Tibial nerve (tissue), 3 donors: ENCODE data around the gene DENND4C.

Source experiments
- POLR2A ChIP-seq, 2 donors: fragments of 450-650 bp; IDR thresholded peaks; one replicate each; pipeline ENCODE4 v1.6.1; 2017; ENCODE audit warnings: antibody characterized with exemption in 2 of 2, mild to moderate bottlenecking in 2 of 2, moderate library complexity in 2 of 2
- TF ChIP-seq, protein P1 (sequence below), 5 experiments: fragments of 200-600 bp in 3 of 5; fragments of 450-650 bp in 2 of 5; sonication (generic) in 3 of 5; IDR thresholded peaks; one replicate each; pipeline ENCODE4 v1.5.1; 2016 to 2019; ENCODE audit warnings: antibody characterized with exemption in 5 of 5, mild to moderate bottlenecking in 3 of 5, moderate library complexity in 2 of 5

DNA sequence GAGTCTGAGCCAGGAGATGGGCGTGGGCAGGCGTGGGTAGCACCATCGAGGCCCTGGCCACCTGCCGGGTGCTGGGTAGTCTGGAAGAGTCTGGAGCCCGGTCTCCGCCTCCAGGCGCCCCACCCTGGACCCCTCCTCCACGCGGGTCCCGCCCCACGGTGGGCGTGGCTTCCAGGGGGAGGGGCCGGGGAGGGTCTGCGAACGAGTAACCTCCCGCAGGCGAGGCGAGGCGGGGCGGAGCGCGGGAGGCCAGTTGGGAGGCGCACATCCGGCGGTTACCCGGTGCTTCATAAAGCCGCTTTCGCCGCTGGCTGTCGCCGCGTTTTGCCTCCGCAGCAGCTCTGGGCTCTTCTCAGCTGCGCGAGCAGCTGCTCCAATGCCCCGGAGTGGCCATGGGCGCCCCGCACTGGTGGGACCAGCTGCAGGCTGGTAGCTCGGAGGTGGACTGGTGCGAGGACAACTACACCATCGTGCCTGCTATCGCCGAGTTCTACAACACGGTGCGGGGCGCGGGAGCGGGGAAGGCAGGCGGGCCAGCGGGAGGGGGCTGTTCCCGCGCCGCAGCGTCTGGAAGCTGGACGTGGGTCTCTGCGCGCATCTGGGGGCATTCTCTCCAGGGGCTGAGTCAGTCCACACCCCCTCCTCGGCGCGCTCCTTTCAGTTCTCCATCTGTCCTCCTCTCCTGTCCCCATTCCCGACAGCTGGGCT lies 178.4 kb downstream of the DENND4C start, which contains the start of gene ACER2:
- TF ChIP-seq, protein P1, sequence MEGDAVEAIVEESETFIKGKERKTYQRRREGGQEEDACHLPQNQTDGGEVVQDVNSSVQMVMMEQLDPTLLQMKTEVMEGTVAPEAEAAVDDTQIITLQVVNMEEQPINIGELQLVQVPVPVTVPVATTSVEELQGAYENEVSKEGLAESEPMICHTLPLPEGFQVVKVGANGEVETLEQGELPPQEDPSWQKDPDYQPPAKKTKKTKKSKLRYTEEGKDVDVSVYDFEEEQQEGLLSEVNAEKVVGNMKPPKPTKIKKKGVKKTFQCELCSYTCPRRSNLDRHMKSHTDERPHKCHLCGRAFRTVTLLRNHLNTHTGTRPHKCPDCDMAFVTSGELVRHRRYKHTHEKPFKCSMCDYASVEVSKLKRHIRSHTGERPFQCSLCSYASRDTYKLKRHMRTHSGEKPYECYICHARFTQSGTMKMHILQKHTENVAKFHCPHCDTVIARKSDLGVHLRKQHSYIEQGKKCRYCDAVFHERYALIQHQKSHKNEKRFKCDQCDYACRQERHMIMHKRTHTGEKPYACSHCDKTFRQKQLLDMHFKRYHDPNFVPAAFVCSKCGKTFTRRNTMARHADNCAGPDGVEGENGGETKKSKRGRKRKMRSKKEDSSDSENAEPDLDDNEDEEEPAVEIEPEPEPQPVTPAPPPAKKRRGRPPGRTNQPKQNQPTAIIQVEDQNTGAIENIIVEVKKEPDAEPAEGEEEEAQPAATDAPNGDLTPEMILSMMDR (IDR thresholded peaks at IDR 0.05): peak in 1 of 5 experiments; percentile 42
- peak; percentile 64 to 94 for TF ChIP-seq POLR2A (IDR thresholded peaks at IDR 0.05)
